Measurements from ENCODE around the gene TOPORS.

TOPORS gene

DNA sequence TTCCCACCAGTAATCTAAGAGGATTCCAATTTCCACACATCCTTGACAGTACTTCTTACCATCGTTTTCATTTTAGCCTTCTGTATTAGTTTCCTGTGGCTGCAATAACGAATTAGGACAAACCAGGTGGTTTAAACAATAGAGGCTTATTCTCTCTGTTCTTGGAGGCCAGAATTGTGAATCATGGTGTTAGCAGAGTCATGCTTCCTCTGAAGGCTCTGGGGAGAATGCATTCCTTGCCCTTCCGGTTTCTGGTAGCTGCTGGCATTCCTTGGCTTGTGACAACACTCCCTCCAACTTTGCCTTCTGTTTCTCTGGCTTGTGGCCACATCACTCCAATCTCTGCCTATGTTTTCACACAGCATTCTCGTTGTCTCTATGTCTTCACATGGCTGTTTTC, 49.9 kb downstream of the TOPORS start:
- no peak for DNase-seq (ENCODE audit: low read depth)

DNA sequence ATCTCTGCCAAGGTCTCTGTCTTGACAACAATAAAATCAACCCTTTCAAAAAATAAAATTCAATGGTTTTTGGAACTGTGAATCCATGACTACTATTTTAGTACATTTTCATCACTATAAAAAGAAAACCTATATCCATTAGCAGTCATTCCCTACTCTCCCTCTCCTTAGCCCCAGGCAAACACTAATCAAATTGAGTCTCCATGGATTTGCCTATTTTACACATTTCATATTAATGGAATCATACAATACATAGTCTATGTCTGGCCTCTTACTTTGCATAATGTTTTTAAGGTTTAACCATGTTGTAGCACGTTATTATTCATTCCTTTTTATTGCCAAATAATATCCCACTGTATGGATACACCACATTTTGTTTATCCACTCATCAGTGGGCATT, 50.5 kb downstream of the TOPORS start:
- DNase-seq (ENCODE audit: low read depth), result no peak

DNA sequence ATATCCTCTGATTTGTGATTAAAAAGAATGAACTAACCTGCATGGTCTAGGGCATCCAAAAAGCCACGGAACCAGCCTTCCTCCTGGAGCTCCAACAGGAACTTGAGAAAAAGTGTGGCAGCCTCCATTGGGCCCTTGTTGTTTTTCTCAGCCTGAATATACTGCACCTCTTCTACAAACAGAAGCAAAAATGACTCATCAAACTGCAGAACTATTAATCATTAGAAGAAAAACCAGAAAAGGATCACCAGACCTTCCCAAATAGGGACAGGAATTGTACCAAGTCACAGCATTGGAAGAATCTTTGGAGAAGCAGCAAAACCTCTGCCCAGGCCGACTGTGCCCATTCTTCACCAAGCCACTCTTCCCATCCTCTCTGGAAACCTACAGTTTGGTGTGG, 51.6 kb downstream of the TOPORS start:
- DNase-seq (ENCODE audit: low read depth), result no peak

DNA sequence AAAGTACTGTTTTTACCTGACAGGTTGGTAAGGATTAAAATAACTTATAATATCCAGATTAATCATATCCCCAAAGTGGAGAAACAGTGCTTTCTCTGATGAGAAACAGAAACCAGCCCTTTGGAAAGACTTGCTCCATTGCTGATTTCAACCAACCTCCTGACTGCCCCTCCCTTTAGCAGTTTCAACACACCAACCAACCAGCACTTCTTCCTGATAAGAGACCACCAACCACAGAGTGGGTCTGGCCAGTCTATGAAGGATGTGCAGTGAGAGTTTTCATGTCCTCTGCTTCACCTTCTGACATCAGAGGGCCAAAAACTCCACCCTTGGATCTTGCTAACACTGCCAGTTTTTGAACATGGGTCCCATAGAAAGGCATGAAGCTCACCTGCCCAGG, 54.5 kb downstream of the TOPORS start:
- no peak for DNase-seq (ENCODE audit: low read depth)

DNA sequence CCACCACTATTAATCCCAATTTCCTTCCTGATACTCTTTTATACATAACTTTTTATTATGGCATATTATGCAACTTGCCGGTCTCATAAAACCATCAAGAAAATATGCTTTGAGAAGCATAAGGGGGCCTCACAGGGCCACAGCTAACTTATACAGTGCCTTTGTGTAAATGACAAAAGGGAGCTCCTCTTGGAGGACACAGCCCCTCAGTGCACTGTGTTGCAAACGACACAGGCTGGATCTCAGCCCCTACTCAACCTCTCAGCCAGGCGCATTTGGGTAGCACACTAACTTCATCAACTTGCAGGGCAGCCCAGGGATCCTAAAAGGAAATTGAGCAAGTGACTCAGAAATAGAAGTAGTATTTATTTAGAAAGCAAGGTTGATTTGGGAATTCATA, 61.8 kb downstream of the TOPORS start:
- no peak for DNase-seq (ENCODE audit: low read depth)

Data from activated T-cell treated with anti-CD3 and anti-CD28 coated beads for 24 hours (primary cell).